Progenitor cell of endocrine pancreas (in vitro differentiated cells): ENCODE data around the gene VPS4B. TPM values are rescaled to one million over a fixed set of nuclear protein-coding genes. Genes with fewer than 3 reads are reported as not detected.
A peak's percentile ranks its signal among the peaks of the same experiment; 100 is the strongest.

Experiments
- DNase-seq: peaks from one replicate; pipeline ENCODE4 v3.0.0; 2021; ENCODE audit warnings: low spot score; ENCODE audit not compliant: unreplicated experiment
- H3K27ac Mint-ChIP-seq: 2 replicates; pipeline ENCODE4 v1.8.0; 2021; ENCODE audit warnings: mild to moderate bottlenecking, moderate library complexity, mixed read lengths
- H3K27me3 Mint-ChIP-seq: 2 replicates; pipeline ENCODE4 v1.8.0; 2021; ENCODE audit warnings: mixed read lengths
- H3K36me3 Mint-ChIP-seq: 2 replicates; pipeline ENCODE4 v1.8.0; 2022; ENCODE audit warnings: mixed read lengths; ENCODE audit not compliant: insufficient read depth
- H3K4me1 Mint-ChIP-seq: 2 replicates; pipeline ENCODE4 v1.8.0; 2021; ENCODE audit warnings: low read depth, mixed read lengths
- H3K4me3 Mint-ChIP-seq: 2 replicates; pipeline ENCODE4 v1.8.0; 2021; ENCODE audit warnings: low read depth, mild to moderate bottlenecking, moderate library complexity, mixed read lengths
- H3K9me3 Mint-ChIP-seq: 2 replicates; pipeline ENCODE4 v1.8.0; 2021; ENCODE audit warnings: low read depth, mixed read lengths
- CTCF ChIP-seq: fragments of 200-600 bp; sonication (generic); IDR thresholded peaks from one replicate; pipeline ENCODE4 v1.5.0; 2021; ENCODE audit warnings: antibody characterized with exemption, mild to moderate bottlenecking; ENCODE audit not compliant: unreplicated experiment
- total RNA-seq: library from RNA; stranded (reverse); gene quantifications from 2 replicates; pipeline ENCODE4 v1.2.1, GENCODE V29; 2021

The VPS4B gene
- total RNA-seq, 1 donor from 2014 or later, result 56.4 TPM

GRCh38 chr18:63394954-63395353, 27.3 kb downstream of the VPS4B start:
- no peak overlapping the region for H3K27ac Mint-ChIP-seq
- H3K9me3 Mint-ChIP-seq, result no peaks in the 10 kb centered on the region
- no peak for DNase-seq
- no peak overlapping the region for H3K4me3 Mint-ChIP-seq
- no peak for TF ChIP-seq CTCF
- no peaks in the 10 kb centered on the region for H3K27me3 Mint-ChIP-seq
- H3K36me3 Mint-ChIP-seq, result peaks cover 15% of the 10 kb centered on the region
- no peaks in the 10 kb centered on the region for H3K4me1 Mint-ChIP-seq

- Mint-ChIP-seq H3K27ac (no peak overlapping the region), H3K36me3 (peaks cover 7% of the 10 kb centered on the region), H3K9me3 (no peaks in the 10 kb centered on the region), H3K4me3 (no peak overlapping the region), H3K4me1 (no peaks in the 10 kb centered on the region), H3K27me3 (no peaks in the 10 kb centered on the region)
- no peak for DNase-seq
- no peak for TF ChIP-seq CTCF
Observed at GRCh38 chr18:63387861-63388260, 34.4 kb downstream of the VPS4B start.

DNA sequence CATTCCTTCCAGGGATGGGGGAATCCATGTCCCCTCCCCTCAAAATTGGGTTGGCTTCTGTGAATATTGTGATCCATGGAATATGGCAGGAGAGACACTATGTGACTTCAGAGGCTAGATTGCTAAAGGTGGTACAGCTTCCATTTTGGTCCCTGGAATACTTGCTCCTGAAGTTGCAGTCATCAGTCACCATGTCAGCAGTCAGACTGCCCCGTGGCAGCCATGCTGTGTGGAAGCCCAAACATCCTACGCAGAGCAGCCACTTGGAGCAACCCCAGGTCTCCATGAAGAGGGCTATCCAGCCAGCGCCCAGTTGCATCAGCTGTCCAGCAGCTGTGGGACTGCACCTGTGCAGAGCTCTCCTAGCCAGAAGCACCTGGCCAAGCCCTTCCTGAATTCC, 39.4 kb downstream of the VPS4B start:
- H3K27me3 Mint-ChIP-seq, result no peaks in the 10 kb centered on the region

GRCh38 chr18:63379639-63379962, 42.7 kb downstream of the VPS4B start:
- Mint-ChIP-seq H3K27me3 (no peaks in the 10 kb centered on the region), H3K4me3 (no peak overlapping the region), H3K36me3 (peaks cover 1% of the 10 kb centered on the region), H3K27ac (no peak overlapping the region), H3K4me1 (no peaks in the 10 kb centered on the region), H3K9me3 (peaks cover 5% of the 10 kb centered on the region)
- TF ChIP-seq CTCF, result no peak
- DNase-seq, result no peak

More for the DNA sequence above, 39.4 kb downstream of the VPS4B start:
- TF ChIP-seq CTCF, result no peak
- H3K27ac Mint-ChIP-seq, result no peak overlapping the region
- H3K4me1 Mint-ChIP-seq, result no peaks in the 10 kb centered on the region
- no peaks in the 10 kb centered on the region for H3K9me3 Mint-ChIP-seq
- no peak overlapping the region for H3K4me3 Mint-ChIP-seq
- peaks cover 1% of the 10 kb centered on the region for H3K36me3 Mint-ChIP-seq
- no peak for DNase-seq

GRCh38 chr18:63378919-63379638, 43.2 kb downstream of the VPS4B start:
- Mint-ChIP-seq H3K4me3 (no peak overlapping the region), H3K9me3 (peaks cover 5% of the 10 kb centered on the region), H3K36me3 (peaks cover 1% of the 10 kb centered on the region), H3K27ac (peak overlapping the region; percentile 38), H3K4me1 (no peaks in the 10 kb centered on the region), H3K27me3 (no peaks in the 10 kb centered on the region)
- no peak for DNase-seq
- no peak for TF ChIP-seq CTCF
